GM19099 (cell line): ENCODE results near the gene OR56A5.

Experiments
- POLR2A ChIP-seq: IDR thresholded peaks from 3 replicates; pipeline ENCODE4 v1.6.1; 2011; ENCODE audit warnings: low read depth; ENCODE audit not compliant: insufficient read length; ENCODE audit errors: extremely low read depth

Gene OR56A5

GRCh38 chr11:5968394-5968793 lies at the start of gene OR56A5:
Gene OR56A5, minus strand, starts transcription at chr11:5968494. Its CDS starts 0 bp downstream, at chr11:5968494.
- no peak for TF ChIP-seq POLR2A

- TF ChIP-seq POLR2A, result no peak
Measured at GRCh38 chr11:6013042-6013441, 44.7 kb upstream of the OR56A5 start.

GRCh38 chr11:6012035-6012668 lies 43.9 kb upstream of the OR56A5 start:
- TF ChIP-seq POLR2A, result no peak

- TF ChIP-seq POLR2A, result no peak
Measured at GRCh38 chr11:6006846-6007245, 38.6 kb upstream of the OR56A5 start, which contains the start of gene OR56A4. Gene OR56A4, minus strand, starts transcription at chr11:6006946. Its CDS starts 3,954 bp downstream, at chr11:6002992.

GRCh38 chr11:6006395-6006794 lies 38.1 kb upstream of the OR56A5 start:
- no peak for TF ChIP-seq POLR2A

GRCh38 chr11:6002202-6002699 lies 34.0 kb upstream of the OR56A5 start:
- no peak for TF ChIP-seq POLR2A

- TF ChIP-seq POLR2A, result no peak
Measured at GRCh38 chr11:5994791-5995190, 26.5 kb upstream of the OR56A5 start.

GRCh38 chr11:5992604-5993251 lies 24.4 kb upstream of the OR56A5 start:
- TF ChIP-seq POLR2A, result no peak

- no peak for TF ChIP-seq POLR2A
Measured at GRCh38 chr11:5992150-5992549, 23.9 kb upstream of the OR56A5 start.

- TF ChIP-seq POLR2A, result no peak
Measured at GRCh38 chr11:5989203-5989602, 20.9 kb upstream of the OR56A5 start.

GRCh38 chr11:5986885-5987284 lies 18.6 kb upstream of the OR56A5 start, which contains the start of gene OR52L1:
Gene OR52L1, minus strand, starts transcription at chr11:5986985. Its CDS starts 55 bp downstream, at chr11:5986930.
- no peak for TF ChIP-seq POLR2A

- no peak for TF ChIP-seq POLR2A
Measured at GRCh38 chr11:5983443-5983842, 15.1 kb upstream of the OR56A5 start.

- TF ChIP-seq POLR2A, result no peak
Measured at GRCh38 chr11:5973530-5973929, 5.2 kb upstream of the OR56A5 start.

- TF ChIP-seq POLR2A, result no peak
Measured at GRCh38 chr11:5967708-5968107, 586 bp downstream of the OR56A5 start.

- TF ChIP-seq POLR2A, result no peak
Measured at GRCh38 chr11:5966958-5967357, 1.3 kb downstream of the OR56A5 start.

- TF ChIP-seq POLR2A, result no peak
Measured at GRCh38 chr11:5955586-5955985, 12.7 kb downstream of the OR56A5 start.

- TF ChIP-seq POLR2A, result no peak
Measured at GRCh38 chr11:5941951-5942350, 26.3 kb downstream of the OR56A5 start, which contains the start of gene OR56A3. Gene OR56A3, plus strand, starts transcription at chr11:5942251. Its CDS starts 5,096 bp downstream, at chr11:5947347.

GRCh38 chr11:5940748-5941147 lies 27.5 kb downstream of the OR56A5 start:
- TF ChIP-seq POLR2A, result no peak
